ENCODE measurements around the gene COL8A2.

COL8A2 gene

DNA sequence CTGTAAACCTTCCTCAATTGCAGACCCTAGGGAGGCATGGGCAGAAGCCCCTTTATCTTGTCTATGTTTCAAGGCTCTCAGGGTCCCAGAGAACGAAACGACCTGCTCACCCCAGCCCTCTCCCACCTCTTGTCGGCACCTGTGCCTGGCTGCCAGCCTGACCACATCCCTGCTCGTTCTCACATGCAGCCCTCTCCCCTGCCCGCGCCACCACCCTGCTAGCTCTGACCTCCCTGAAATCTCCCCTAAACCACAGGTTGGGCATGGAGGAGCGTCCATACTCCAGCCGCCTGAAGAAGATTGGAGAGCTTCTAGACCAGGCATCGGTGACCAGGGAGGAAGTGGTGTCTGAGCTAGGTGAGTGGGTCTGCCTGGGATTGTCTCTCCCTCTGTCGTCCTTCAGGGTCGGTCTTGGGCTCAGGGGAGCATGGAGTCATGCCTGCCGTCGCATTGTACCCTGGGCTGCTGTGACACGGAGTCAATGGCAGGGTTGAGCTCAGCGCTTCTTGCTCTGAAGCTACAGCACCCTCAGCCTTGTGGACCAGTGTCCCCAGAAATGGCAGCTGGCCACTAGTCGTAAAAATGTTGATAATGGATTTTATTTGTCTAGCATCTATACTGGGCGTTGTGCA, 32.7 kb downstream of the COL8A2 start:
- no peak for DNase-seq (ENCODE audit: low read depth in 3 of 3, low spot score in 1 of 3)

DNA sequence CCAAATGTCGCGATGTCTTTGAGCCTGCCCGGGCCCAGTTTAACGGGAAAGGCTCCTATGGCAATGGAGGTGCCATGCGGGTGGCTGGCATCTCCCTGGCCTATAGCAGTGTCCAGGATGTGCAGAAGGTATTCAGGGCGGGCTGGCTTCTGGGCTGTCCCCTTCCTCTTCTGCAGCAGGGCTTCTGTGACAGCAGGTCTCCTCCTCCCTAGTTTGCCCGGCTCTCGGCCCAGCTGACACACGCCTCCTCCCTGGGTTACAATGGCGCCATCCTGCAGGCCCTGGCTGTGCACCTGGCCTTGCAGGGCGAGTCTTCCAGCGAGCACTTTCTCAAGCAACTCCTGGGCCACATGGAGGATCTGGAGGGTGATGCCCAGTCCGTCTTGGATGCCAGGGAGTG, 33.3 kb downstream of the COL8A2 start:
- DNase-seq (ENCODE audit: low read depth in 3 of 3, low spot score in 1 of 3), result no peak

DNA sequence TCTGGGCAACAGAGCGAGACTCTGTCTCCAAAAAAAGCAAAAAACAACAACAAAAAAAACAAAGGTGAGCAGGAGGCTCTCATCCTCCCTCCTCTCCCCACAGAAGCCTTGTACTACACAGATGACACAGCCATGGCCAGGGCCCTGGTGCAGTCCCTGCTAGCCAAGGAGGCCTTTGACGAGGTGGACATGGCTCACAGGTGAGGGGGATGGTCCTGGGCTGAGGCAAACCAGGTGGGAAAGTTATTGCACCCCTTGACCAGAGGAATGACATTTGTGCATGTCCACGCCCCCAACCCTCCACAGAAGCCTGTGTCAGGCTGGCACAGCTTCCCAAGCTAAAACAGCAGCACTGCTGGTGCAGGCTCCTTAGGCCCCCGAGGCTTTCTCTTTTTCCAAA, 33.9 kb downstream of the COL8A2 start:
- no peak for DNase-seq (ENCODE audit: low read depth in 3 of 3, low spot score in 1 of 3)

DNA sequence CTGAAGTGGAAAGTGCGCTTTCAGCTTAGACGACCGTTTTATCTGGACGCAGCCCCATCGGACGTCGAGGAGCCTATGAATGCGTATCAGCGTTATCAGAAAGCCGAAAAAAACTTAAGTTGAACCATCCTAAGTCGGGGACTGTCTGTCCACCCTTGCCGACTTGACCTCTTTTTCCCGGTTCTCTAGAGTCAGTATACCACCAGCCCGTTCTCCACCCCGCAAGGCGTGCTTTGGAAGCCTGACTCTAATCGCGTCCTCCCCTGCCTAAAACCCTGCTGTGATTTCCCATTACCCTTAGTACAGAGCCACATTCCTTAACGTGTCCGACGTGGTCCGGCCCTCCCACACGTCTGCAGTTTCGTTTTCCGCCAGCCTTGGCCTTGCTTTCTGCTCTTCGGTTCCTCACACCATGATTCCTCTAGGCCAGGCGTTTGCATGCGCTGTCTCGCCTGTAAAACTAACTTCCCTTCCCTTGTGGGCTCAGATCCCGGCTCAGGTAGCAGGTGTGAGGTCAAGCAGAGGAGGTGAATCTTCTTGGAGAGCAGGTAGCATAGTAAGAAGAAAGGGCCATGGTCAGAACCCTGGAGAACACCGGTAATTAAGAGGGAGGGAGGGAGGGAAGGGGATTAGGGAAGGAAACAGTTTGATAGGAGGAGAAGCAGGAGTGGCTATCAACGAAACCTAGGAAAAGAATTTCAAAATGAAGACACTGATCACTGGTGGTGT, 35.5 kb downstream of the COL8A2 start:
- DNase-seq (ENCODE audit: low read depth in 3 of 3, low spot score in 1 of 3), result no peak

DNA sequence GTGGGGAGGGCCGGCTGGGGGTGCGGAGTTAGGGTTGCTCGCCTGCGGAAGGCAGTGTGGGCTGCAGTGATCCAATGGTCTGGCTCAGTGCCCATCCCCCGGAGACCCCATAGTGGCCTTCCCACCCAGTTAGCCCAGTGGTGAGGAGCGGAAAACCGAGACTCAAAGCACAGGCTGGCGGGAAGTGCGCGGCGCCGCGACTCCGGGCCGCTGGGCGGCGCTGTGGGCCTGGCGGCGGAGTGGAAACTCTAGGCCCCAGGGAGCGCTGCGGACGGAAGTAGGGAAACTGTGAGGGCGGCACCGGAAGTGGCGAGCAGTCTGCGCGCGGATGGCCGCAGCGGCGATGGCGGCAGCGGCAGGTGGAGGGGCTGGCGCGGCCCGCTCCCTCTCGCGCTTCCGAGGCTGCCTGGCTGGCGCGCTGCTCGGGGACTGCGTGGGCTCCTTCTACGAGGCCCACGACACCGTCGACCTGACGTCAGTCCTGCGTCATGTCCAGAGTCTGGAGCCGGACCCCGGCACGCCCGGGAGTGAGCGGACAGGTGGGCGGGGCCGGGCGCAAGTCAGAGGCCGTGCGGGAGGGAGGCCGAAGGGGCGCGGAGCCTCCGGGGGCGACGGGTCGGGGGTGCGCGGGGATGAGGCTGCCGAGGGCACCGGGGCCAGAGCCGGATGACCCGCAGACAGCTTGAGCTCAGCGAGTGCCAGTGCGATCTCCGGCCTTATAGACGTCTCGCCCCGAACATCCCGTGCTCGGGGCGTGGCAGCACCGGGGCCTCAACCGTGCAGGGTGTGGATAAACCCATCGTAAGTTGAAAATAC, 36.2 kb downstream of the COL8A2 start, which contains the start of gene ADPRS:
Gene ADPRS (plus strand): TSS at position 316 of the 816 bp plus-strand sequence. CDS start 13 bp downstream, at position 329.
- peak; percentile 71 to 88 (median 79) for DNase-seq (ENCODE audit: low read depth in 3 of 3, low spot score in 1 of 3)

DNA sequence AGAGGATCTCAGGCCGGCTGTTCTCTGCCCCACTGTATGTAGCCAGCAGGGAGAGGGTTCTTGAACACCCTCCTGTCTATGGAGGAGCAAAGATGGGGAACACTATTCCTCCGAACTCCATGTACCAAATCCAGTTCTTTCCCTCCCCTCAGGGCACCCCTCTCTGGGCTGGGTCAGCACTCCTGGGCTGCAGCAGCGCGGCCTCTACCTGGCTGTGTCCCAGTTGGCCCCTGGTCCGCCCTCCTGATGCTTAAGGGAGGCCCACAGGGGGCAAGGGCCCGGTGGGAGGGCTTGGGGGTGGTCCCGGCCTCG, 36.8 kb downstream of the COL8A2 start:
- no peak for DNase-seq (ENCODE audit: low read depth in 3 of 3, low spot score in 1 of 3)

DNA sequence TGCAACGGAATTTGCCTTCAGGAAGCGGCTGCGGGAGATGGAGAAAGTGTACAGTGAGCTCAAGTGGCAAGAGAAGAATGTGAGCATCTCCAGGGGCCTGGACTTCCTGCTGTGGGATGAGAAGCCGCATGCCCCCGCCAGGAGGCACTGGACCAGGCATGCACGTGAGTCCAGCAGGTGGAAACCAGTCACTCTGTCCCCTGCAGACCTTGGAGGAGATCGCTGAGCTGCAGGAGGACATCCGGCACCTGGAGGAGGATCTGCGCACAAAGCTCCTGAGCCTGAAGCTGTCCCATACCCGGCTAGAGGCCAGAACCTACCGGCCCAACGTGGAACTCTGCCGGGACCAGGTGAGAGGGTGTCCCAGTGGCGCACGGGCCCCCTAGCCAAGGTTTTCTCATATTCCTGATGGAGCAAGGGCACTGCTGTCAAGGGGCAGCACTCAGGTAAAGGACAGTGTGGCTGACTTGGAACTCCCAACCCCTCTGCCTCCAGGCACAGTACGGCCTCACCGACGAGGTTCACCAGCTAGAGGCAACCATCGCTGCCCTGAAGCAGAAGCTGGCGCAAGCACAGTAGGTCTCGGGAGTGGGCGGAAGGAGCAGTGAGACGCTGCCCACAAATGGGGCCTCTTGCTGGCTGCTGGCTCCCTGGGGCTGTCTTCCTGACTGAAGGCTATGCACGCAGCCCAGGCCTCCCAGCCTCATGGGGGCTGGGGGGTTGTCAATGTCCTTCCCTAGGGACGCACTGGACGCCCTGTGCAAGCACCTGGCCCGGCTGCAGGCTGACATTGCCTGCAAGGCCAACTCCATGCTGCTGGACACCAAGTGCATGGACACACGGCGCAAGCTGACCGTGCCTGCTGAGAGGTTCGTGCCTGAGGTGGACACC, 37.5 kb downstream of the COL8A2 start:
- no peak for DNase-seq (ENCODE audit: low read depth in 3 of 3, low spot score in 1 of 3)

DNA sequence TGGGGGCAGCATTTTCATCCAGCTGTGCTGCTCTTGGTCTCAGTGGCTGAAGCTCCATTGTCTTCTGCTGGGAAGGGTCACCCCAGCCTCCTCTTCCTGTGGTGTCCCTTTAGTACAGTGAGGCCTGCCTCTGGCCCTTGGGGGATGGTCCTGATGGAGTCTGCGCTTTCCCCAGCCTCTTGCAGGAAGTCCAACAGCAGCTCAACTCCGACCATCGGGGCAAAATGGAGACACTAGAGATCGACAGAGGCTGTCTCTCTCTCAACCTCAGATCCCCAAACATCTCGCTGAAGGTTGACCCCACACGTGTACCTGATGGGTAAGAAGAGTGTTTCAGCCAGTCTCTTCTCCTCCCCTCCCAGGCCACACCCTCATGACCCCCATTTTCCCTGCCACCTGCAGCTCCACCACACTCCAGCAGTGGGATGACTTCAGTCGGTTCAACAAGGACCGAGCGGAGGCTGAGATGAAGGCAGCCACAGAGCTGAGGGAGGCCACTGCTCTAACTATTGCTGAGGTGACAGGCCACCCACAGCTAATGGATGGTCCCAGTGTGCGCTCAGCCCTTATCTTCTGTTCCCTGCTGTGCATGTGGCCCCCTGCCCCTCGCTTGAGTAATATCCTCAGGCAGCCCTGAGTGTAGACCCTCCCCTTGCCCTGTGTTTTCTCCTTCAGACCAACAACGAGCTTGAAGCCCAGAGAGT, 38.3 kb downstream of the COL8A2 start:
- no peak for DNase-seq (ENCODE audit: low read depth in 3 of 3, low spot score in 1 of 3)

DNA sequence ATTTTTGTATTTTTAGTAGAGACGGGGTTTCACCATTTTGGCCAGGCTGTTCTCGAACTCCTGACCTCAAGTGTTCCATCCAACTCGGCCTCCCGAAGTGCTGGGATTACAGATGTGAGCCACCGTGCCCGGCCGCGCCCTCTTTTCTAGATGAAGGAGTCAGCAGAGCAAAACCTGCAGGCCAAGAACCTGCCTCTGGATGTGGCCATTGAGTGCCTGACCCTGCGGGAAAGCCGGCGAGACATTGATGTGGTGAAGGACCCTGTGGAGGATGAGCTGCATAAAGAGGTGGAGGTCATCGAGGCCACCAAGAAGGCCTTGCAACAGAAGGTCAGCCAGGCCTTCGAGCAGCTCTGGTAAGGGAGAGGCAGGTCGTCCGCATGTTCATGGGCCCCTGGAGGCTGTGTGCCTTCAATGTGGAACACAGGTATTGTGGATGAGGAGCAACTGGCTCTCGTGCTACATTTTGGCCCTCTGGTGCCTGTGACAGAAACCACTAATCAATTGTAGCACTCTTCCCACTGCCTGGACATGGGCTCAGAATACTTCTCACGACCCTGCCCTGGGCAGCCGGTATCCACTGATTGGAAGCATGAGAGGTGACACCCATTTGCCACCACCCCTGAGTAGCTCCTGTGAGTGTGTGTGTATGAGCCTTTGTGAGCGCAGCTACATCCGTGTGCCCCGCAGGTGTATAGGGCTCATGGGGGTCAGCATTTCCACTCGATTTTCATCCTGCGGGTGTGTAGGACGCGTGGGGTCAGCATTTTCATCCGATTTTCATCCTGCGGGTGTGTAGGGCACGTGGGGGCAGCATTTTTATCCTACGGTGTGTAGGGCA, 39.1 kb downstream of the COL8A2 start:
- DNase-seq (ENCODE audit: low read depth in 3 of 3, low spot score in 1 of 3), result no peak

DNA sequence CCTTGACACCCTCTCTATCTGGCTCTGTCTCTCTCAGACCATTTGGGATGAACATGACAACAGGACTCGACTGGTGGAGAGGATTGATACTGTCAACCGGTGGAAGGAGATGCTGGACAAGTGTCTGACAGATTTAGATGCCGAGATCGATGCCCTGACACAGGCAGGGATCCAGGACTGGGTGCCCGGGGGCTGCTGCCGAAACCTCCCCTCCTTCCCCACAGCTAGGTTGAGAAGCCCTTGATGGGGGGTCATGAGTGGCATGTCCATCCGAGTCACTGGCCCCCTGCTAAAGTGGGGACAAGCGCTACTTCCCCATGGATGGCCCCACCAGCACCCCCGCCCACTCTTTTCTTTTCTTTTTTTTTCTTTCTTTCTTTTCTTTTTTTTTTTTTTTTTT, 39.9 kb downstream of the COL8A2 start:
- DNase-seq (ENCODE audit: low read depth in 3 of 3, low spot score in 1 of 3), result no peak

DNA sequence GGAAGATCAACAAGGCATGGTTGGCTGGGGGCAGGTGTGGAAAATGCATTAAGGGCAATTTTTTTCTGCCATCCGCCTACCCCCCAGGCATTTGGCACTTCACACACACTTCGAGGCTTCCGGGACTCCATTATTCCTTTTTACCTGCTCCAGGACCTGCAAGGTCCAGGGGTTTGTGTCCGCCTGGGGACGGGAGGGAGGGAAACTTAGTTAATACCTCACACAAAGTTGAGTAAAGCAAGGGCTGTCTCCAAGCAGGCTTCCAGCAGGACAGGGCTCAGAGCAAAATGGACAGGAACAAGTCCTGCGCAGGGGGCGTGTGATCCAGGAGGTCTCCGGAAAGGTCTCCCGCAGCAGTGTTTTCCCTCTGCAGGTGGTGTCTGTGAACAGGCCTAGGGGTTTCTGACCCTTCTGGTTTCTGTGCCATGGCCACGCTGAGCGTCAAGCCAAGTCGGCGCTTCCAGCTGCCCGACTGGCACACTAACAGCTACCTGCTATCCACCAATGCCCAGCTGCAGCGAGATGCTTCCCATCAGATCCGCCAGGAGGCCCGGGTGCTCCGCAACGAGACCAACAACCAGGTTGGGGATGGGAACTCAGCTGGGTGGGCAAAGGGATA, 40.4 kb downstream of the COL8A2 start:
- DNase-seq (ENCODE audit: low read depth in 3 of 3, low spot score in 1 of 3), result no peak

DNA sequence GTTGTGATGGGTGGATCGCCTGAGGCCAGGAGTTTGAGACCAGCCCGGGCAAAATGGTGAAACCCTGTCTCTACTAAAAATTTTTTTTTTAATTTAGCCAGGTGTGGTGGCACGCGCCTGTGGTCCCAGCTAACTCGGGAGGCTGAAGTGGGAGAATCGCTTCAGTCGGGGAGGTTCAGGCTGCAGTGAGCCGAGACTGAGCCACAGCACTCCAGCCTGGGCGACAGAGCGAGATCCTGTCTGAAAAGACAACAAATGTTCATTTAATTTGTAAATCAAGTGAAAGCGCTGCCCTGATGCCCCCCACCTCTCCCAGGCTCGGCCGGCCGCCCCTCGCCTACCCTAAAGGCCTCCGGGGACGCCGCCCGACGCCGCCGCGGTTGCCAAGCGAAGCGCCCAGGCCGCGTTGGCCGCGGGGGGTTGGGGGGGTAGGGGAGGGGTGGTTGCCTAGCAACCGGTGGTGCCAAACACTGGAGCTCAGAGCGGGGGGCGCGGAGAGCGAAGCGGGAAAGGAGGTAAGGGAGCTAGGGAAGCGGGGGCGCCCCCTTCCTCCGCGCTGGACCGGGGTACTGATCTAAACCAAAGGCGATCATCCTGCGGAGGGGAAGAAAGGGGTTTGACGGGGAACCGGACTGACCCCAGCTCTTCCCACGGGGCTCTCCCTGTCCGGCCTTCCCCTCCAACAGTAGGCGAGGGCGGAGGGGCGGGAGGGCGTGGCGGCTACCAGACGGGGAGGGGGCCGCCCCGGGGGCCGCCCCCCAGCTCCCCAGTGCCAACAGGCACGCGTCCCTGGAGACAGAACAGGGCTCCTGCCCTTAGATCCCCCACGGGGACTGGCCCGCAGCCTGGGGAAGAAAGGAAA, 41.2 kb downstream of the COL8A2 start, which contains the start of gene TEKT2:
Gene TEKT2 (plus strand): TSS at position 460 of the 862 bp plus-strand sequence. CDS start 828 bp downstream, outside the sequence.
- DNase-seq (ENCODE audit: low read depth in 3 of 3, low spot score in 1 of 3), result no peak

DNA sequence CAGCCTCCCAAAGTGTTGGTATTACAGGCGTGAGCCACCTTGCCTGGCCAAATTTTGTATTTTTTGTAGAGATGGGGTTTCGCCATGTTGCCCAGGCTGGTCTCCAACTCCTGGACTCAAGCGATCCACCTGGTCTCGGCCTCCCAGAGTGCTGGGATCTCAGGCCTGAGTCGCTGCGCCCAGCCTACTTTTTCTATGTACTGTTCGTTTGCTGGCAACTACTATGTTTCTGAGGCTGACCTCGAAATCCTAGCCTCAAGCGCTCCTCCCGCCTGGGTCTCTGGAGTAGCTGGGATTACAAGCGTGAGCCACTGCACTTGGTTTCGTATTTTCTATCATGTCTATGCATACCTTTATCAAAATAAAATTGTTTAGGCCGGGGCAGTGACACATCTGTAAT, 41.8 kb downstream of the COL8A2 start:
- DNase-seq (ENCODE audit: low read depth in 3 of 3, low spot score in 1 of 3), result no peak

DNA sequence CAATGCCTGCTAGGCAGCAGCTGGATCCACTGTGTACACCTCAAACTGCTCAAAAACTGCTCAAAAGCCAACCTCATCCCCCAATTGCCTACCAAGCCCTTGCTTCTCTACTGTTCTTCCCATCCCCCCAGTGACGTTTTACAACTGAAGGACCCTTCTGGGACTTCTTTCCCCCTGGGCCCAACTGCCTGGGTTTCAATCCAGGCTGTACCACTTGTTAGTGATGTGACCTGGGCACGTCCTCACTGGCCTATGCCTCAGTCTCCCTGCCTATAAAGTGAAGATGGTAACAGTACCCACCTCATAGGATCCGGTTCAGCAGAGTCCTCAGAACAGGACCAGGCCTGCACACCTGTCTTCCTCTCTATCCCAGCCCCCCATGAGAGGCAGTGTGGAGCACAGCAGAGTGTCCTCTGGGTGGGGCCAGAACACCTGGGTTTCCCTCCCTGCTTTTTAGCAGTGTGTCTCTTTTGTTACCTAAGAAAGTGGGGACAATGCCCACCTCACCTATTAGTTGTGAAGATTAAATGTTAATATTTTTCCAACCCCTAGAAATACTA, 43.0 kb downstream of the COL8A2 start:
- no peak for DNase-seq (ENCODE audit: low read depth in 3 of 3, low spot score in 1 of 3)

DNA sequence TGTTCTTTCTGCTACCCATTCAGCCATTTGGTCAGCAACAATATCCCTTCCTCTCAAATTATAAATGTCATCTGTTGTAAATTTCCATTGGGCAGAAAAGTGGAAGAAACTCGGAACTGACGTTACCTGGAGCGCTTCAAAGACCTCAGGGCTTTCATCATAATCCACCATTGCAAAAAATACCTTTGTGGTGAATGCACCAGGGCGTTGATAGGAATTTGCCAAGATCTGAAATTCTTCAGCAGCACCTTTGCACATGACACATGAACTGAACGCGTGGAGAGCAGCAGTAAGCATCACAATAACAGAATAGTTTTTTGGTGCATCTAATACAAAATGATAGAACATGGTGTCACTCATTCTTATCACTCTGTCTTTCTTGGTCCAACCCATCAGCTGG, 44.2 kb downstream of the COL8A2 start:
- DNase-seq (ENCODE audit: low read depth in 3 of 3, low spot score in 1 of 3), result no peak

DNA sequence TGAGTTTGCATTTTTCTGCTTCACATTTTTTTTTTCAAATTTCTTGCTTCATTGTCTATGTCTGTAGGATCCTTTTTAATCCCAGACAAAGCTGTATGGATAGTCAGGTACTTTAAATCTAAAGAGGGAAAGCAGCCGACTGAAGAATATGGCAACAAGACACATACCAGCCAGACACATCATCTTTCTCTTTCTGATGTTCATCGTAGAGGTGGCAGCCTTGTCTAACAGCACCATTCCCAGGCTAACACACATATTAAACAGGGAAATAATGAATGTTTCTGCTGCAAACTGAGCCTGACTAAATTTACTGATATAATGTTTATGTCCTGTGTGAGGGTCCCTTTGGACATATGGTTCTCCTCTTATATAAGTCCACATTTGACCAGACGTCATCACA, 44.8 kb downstream of the COL8A2 start:
- DNase-seq (ENCODE audit: low read depth in 3 of 3, low spot score in 1 of 3), result no peak

DNA sequence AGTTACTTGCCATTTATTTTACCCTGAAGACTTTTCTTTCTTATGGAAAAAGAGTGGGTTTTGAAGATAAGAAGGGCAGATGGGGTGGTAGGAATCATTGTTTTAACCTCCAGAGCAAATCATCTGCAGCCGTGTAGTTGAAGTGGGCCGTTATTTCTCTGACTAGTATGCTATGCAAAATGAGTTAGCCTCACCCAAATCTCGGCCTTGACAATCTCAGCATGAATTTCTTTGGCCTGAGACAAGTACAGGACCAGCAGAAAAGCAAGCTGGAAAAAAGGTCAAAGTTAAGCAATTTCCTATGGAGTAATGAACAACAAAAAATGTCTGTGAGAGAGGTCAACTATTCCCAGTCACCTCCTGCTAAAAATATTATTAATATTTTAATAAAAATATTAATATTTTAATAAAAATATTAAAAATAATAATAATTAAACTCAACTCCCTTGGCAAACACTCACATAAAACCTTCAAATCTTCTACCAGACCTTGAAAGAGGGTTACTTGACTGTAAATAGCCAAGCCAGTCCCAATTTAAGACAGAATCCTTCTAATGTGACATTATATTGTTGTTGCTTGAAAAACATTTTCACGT, 47.9 kb downstream of the COL8A2 start:
- no peak for DNase-seq (ENCODE audit: low read depth in 3 of 3, low spot score in 1 of 3)

Measured in stimulated activated CD4-positive, alpha-beta T cell treated with anti-CD3 and anti-CD28 coated beads, TNF-alpha, amount 100 ng/mL, for 1 hour (primary cell).